Liver (tissue), 9 donors: ENCODE measurements around the gene GFY. TPM values are rescaled to one million over a fixed set of nuclear protein-coding genes. Genes with fewer than 3 reads are reported as not detected.

Experiments
- DNase-seq: peaks from one replicate; pipeline ENCODE4 v3.0.0-alpha.2; 2017; ENCODE audit warnings: low spot score
- H3K27ac ChIP-seq, 2 donors: one replicate each; pipeline ENCODE4 v1.7.0; 2013; ENCODE audit warnings: inconsistent platforms in 2 of 2, low read length in 2 of 2, control low read depth in 1 of 2, low read depth in 1 of 2, mild to moderate bottlenecking in 1 of 2
- H3K27me3 ChIP-seq, 4 donors: one replicate each; pipeline versions ENCODE4 v1.6.1 to v1.7.0; 2013; ENCODE audit warnings: low read length in 3 of 4, inconsistent platforms in 1 of 4, mild to moderate bottlenecking in 1 of 4, moderate library complexity in 1 of 4; ENCODE audit not compliant: control insufficient read depth in 4 of 4, insufficient read depth in 4 of 4
- H3K36me3 ChIP-seq, 4 donors: one replicate each; pipeline versions ENCODE4 v1.6.1 to v1.7.0; 2013; ENCODE audit warnings: low read length in 3 of 4, mild to moderate bottlenecking in 3 of 4, low read depth in 1 of 4, moderate library complexity in 1 of 4; ENCODE audit not compliant: control insufficient read depth in 4 of 4, insufficient read depth in 3 of 4
- H3K4me1 ChIP-seq, 4 donors: one replicate each; pipeline versions ENCODE4 v1.6.1 to v1.7.0; 2013; ENCODE audit warnings: low read length in 3 of 4, mild to moderate bottlenecking in 3 of 4, moderate library complexity in 1 of 4; ENCODE audit not compliant: control insufficient read depth in 4 of 4, insufficient read depth in 4 of 4
- H3K4me3 ChIP-seq, 3 donors: one replicate each; pipeline versions ENCODE4 v1.6.1 to v1.7.0; 2013; ENCODE audit warnings: low read length in 3 of 3, control low read depth in 1 of 3, low read depth in 1 of 3, mild to moderate bottlenecking in 1 of 3
- H3K9ac ChIP-seq, 2 donors: one replicate each; pipeline ENCODE4 v1.7.0; 2013; ENCODE audit warnings: low read length in 2 of 2, mild to moderate bottlenecking in 2 of 2, moderate library complexity in 2 of 2, control low read depth in 1 of 2, low read depth in 1 of 2
- H3K9me3 ChIP-seq, 4 donors: one replicate each; pipeline versions ENCODE4 v1.6.1 to v1.7.0; 2013; ENCODE audit warnings: low read length in 3 of 4; ENCODE audit not compliant: control insufficient read depth in 4 of 4
- ATF3 ChIP-seq: IDR thresholded peaks from 2 replicates; pipeline ENCODE4 v1.6.1; 2016; ENCODE audit warnings: antibody characterized with exemption
- EGR1 ChIP-seq, 2 donors: IDR thresholded peaks; 2 replicates each; pipeline ENCODE4 v1.6.1; 2016 to 2018; ENCODE audit warnings: antibody characterized with exemption in 2 of 2, low read depth in 2 of 2
- FOXA1 ChIP-seq: IDR thresholded peaks from 2 replicates; pipeline ENCODE4 v1.6.1; 2016; ENCODE audit warnings: antibody characterized with exemption
- FOXA2 ChIP-seq: IDR thresholded peaks from 2 replicates; pipeline ENCODE4 v1.6.1; 2016; ENCODE audit warnings: antibody characterized with exemption
- GABPA ChIP-seq, 2 donors: IDR thresholded peaks in 1 of 2; conservative IDR thresholded peaks in 1 of 2; 2 replicates each; pipeline ENCODE4 v1.6.1; 2016; ENCODE audit warnings: antibody characterized with exemption in 2 of 2, mild to moderate bottlenecking in 1 of 2, moderate library complexity in 1 of 2
- HNF4A ChIP-seq, 2 donors: conservative IDR thresholded peaks; 2 replicates each; pipeline ENCODE4 v1.6.1; 2016; ENCODE audit warnings: antibody characterized with exemption in 2 of 2, mild to moderate bottlenecking in 2 of 2
- HNF4G ChIP-seq: IDR thresholded peaks from 2 replicates; pipeline ENCODE4 v1.6.1; 2016; ENCODE audit warnings: antibody characterized with exemption
- JUND ChIP-seq, 2 donors: IDR thresholded peaks; 2 replicates each; pipeline ENCODE4 v1.6.1; 2016; ENCODE audit warnings: antibody characterized with exemption in 2 of 2
- NR2F2 ChIP-seq: IDR thresholded peaks from 2 replicates; pipeline ENCODE4 v1.6.1; 2016; ENCODE audit warnings: antibody characterized with exemption
- RAD21 ChIP-seq, 2 donors: IDR thresholded peaks; 2 replicates each; pipeline ENCODE4 v1.6.1; 2016; ENCODE audit warnings: antibody characterized with exemption in 2 of 2, mild to moderate bottlenecking in 2 of 2
- REST ChIP-seq: IDR thresholded peaks from 2 replicates; pipeline ENCODE4 v1.6.1; 2016; ENCODE audit warnings: antibody characterized with exemption, mild to moderate bottlenecking
- RXRA ChIP-seq, 2 donors: IDR thresholded peaks; 2 replicates each; pipeline ENCODE4 v1.6.1; 2017 to 2018; ENCODE audit warnings: antibody characterized with exemption in 2 of 2, mild to moderate bottlenecking in 1 of 2
- SP1 ChIP-seq: IDR thresholded peaks from 2 replicates; pipeline ENCODE4 v1.6.1; 2018; ENCODE audit warnings: antibody characterized with exemption, mild to moderate bottlenecking
- TAF1 ChIP-seq: conservative IDR thresholded peaks from 2 replicates; pipeline ENCODE4 v1.6.1; 2016; ENCODE audit warnings: antibody characterized with exemption, mild to moderate bottlenecking
- YY1 ChIP-seq: IDR thresholded peaks from 2 replicates; pipeline ENCODE4 v1.6.1; 2016; ENCODE audit warnings: antibody characterized with exemption, mild to moderate bottlenecking
- ZBTB33 ChIP-seq: IDR thresholded peaks from 2 replicates; pipeline ENCODE4 v1.6.1; 2016; ENCODE audit warnings: antibody characterized with exemption
- WGBS: extraction: QIAGEN DNeasy Blood & Tissue Kit; methylation state at CpG from one replicate; pipeline ENCODE4 v1.1.7; 2013; 5-methylcytosine and 5-hydroxymethylcytosine counted together
- polyA plus RNA-seq, 2 donors: library from polyadenylated mRNA; stranded (reverse) in 1 of 2; unstranded in 1 of 2; fragments of 200-250 nt in 1 of 2; fragments of >200 nt in 1 of 2; fragmentation: Nextera tagmentation in 1 of 2; extraction: Ambion mirVana in 1 of 2; gene quantifications; one replicate each; pipeline versions ENCODE4 v1.2.1 to v1.2.3, GENCODE V29; 2013 to 2015
- total RNA-seq, 2 donors: library from RNA; depleted of rRNA; stranded (reverse); fragments of >200 nt; gene quantifications; one replicate each; pipeline ENCODE4 v1.2.3, GENCODE V29; 2014
- TF ChIP-seq, protein P1 (sequence below): fragments of 150-350 bp; IDR thresholded peaks from 2 replicates; pipeline ENCODE4 v1.5.1; 2017; ENCODE audit warnings: improper control_type of control experiment, low read depth, low read length; ENCODE audit not compliant: missing input control
- TF ChIP-seq, protein P2 (sequence below): IDR thresholded peaks from 2 replicates; pipeline ENCODE4 v1.6.1; 2016; ENCODE audit warnings: antibody characterized with exemption
- donor health status: healthy.
- donor health status: healthy.
- donor health status: healthy.
- donor health status: healthy.
- donor health status: healthy.

GFY gene
- total and polyA plus RNA-seq, 4 donors: not detected

DNA sequence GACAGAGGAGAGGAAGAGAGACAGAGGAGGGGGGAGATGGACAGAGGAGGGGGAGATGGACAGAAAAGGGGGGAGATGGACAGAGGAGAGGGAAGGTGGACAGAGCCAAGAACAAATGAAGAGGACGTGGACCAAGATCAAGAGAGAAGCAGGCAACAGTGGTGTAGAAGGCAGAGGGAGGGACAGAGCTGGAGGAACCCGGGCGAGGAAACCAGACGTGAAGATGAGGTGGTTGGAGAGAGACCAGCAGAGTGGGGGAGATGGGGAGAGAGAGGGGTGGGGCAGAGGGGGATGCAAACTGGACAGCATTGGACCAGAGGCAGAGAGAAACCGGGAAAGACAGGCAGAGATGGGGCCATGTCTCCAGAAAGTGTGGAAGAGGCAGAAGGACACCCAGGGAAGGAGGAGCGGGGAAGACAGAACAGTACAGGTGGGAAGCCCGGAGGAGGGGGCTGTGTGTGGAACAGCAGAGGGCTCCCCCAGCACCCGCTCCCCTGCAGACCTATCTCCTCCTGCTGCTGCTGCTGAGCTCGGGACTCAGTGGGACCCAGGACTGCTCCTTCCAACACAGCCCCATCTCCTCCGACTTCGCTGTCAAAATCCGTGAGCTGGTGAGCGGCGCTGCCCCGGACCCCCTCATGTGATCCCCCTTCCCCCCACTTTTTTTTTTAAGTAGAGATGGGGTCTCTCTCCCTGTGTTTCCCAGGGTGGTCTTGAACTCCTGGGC lies 50.2 kb downstream of the GFY start:
- TF ChIP-seq REST (no peak), HNF4G (no peak), ATF3 (no peak), YY1 (no peak), ZBTB33 (no peak), HNF4A (conservative IDR thresholded peaks at IDR 0.05) (no peak), RAD21 (IDR thresholded peaks at IDR 0.05) (no peak), JUND (IDR thresholded peaks at IDR 0.05) (no peak), NR2F2 (no peak), RXRA (IDR thresholded peaks at IDR 0.05) (no peak), GABPA (IDR thresholded peaks at IDR 0.05 in 1 of 2, conservative IDR thresholded peaks at IDR 0.05 in 1 of 2) (no peak), EGR1 (IDR thresholded peaks at IDR 0.05; ENCODE audit: low read depth in 2 of 2) (no peak), SP1 (no peak), FOXA2 (no peak), FOXA1 (no peak), TAF1 (no peak)
- TF ChIP-seq, protein P1, sequence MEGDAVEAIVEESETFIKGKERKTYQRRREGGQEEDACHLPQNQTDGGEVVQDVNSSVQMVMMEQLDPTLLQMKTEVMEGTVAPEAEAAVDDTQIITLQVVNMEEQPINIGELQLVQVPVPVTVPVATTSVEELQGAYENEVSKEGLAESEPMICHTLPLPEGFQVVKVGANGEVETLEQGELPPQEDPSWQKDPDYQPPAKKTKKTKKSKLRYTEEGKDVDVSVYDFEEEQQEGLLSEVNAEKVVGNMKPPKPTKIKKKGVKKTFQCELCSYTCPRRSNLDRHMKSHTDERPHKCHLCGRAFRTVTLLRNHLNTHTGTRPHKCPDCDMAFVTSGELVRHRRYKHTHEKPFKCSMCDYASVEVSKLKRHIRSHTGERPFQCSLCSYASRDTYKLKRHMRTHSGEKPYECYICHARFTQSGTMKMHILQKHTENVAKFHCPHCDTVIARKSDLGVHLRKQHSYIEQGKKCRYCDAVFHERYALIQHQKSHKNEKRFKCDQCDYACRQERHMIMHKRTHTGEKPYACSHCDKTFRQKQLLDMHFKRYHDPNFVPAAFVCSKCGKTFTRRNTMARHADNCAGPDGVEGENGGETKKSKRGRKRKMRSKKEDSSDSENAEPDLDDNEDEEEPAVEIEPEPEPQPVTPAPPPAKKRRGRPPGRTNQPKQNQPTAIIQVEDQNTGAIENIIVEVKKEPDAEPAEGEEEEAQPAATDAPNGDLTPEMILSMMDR: no peak
- TF ChIP-seq, protein P2, sequence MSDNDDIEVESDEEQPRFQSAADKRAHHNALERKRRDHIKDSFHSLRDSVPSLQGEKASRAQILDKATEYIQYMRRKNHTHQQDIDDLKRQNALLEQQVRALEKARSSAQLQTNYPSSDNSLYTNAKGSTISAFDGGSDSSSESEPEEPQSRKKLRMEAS: no peak

More for the DNA sequence above, 50.2 kb downstream of the GFY start:
- no peaks in the 10 kb centered on the region for H3K27me3 ChIP-seq
- WGBS: 77% methylated on average over 15 of the region's 15 CpGs
- no peaks in the 10 kb centered on the region for H3K36me3 ChIP-seq
- H3K9ac ChIP-seq: no peak overlapping the region
- no peak for DNase-seq
- no peak overlapping the region for H3K4me3 ChIP-seq
- peak overlapping the region in 1 of 2 donors; percentile 79 for H3K27ac ChIP-seq
- no peaks in the 10 kb centered on the region for H3K9me3 ChIP-seq
- H3K4me1 ChIP-seq: peaks cover 0 to 11% (median 6%) of the 10 kb centered on the region in 4 donors
